Measurements from ENCODE around the gene EPHA6.

The EPHA6 gene

DNA sequence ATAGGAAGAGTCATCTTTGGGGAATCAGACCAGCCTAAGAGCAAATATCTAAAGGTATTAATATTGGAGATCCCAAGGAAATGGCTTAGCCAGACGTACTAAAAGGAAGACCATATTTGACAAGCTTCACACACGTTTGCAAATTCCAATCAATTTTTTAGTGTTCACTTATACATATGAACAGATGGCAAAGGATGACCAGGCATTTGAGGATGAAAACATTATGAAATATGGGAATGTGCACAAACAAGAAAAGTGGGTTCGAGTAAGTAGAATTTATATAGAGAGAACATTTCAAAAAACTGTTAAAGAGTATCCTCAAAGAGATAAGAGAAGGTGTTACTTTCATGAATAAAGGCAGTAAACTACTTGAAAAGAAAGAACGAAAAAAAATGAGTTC lies 981.6 kb downstream of the EPHA6 start:
- H3K4me3 ChIP-seq (ENCODE audit: low read depth, low read length): no peak overlapping the region
- in situ Hi-C loops (cut with HindIII; ENCODE audit: low sequenced_read_pairs): no loop called here
- no peak for DNase-seq (ENCODE audit: low read depth)
- TF ChIP-seq, protein P1, sequence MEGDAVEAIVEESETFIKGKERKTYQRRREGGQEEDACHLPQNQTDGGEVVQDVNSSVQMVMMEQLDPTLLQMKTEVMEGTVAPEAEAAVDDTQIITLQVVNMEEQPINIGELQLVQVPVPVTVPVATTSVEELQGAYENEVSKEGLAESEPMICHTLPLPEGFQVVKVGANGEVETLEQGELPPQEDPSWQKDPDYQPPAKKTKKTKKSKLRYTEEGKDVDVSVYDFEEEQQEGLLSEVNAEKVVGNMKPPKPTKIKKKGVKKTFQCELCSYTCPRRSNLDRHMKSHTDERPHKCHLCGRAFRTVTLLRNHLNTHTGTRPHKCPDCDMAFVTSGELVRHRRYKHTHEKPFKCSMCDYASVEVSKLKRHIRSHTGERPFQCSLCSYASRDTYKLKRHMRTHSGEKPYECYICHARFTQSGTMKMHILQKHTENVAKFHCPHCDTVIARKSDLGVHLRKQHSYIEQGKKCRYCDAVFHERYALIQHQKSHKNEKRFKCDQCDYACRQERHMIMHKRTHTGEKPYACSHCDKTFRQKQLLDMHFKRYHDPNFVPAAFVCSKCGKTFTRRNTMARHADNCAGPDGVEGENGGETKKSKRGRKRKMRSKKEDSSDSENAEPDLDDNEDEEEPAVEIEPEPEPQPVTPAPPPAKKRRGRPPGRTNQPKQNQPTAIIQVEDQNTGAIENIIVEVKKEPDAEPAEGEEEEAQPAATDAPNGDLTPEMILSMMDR (IDR thresholded peaks at IDR 0.05; ENCODE audit: low read depth, low read length, missing control alignments): no peak

All from astrocyte of the cerebellum (primary cell).